ENCODE results near the gene XAGE2. TPM values are rescaled to one million over a fixed set of nuclear protein-coding genes. Genes with fewer than 3 reads are reported as not detected.

XAGE2 gene
- total and polyA plus RNA-seq, 2 of the 4 experiments (the other 2 are of a cell fraction): not detected

- Histone ChIP-seq H3K4me1 (ENCODE audit: control insufficient read depth, insufficient read depth, low read length) (no peaks in the 10 kb centered on the region), H3K79me1 (ENCODE audit: low read depth in 1 of 2, low read length in 2 of 2) (no peaks in the 10 kb centered on the region), H3K14ac (replicated peaks; ENCODE audit: low read depth, low read length) (no peak overlapping the region), H3K18ac (ENCODE audit: low read depth, low read length) (no peak overlapping the region), H3K9me3 (ENCODE audit: control insufficient read depth, insufficient read depth, low read length) (no peaks in the 10 kb centered on the region), H2AFZ (replicated peaks; ENCODE audit: low read length, poor library complexity) (no peak overlapping the region), H4K91ac (ENCODE audit: insufficient read depth, low read depth, low read length) (no peak overlapping the region), H2BK20ac (ENCODE audit: low read depth, low read length) (no peak overlapping the region), H2BK15ac (ENCODE audit: low read depth, low read length) (no peak overlapping the region), H3K36me3 (ENCODE audit: control insufficient read depth, insufficient read depth, low read length) (no peaks in the 10 kb centered on the region), H2AK9ac (replicated peaks; ENCODE audit: low read depth, low read length, poor library complexity) (no peak overlapping the region), H2BK120ac (ENCODE audit: low read depth, low read length) (no peak overlapping the region), H3K27me3 (ENCODE audit: control insufficient read depth, insufficient read depth, low read length) (peaks cover 10% of the 10 kb centered on the region), H3K4me2 (ENCODE audit: low read depth, low read length) (no peak overlapping the region), H3K23ac (ENCODE audit: low read depth, low read length) (no peak overlapping the region), H3K56ac (ENCODE audit: extremely low read depth, insufficient read depth, low read length) (no peak overlapping the region), H4K20me1 (ENCODE audit: insufficient read depth, low read length) (no peaks in the 10 kb centered on the region), H3K27ac (ENCODE audit: insufficient read depth, low read length) (no peak overlapping the region), H3K4me3 (ENCODE audit: insufficient read depth, low read depth, low read length) (no peak overlapping the region), H4K5ac (ENCODE audit: low read depth, low read length) (no peak overlapping the region), H2BK5ac (ENCODE audit: low read depth, low read length, poor library complexity, severe bottlenecking) (no peak overlapping the region), H3K4ac (ENCODE audit: low read depth, low read length) (no peak overlapping the region), H2AK5ac (ENCODE audit: low read depth, low read length) (no peak overlapping the region), H3K9me1 (ENCODE audit: insufficient read depth, low read length) (no peaks in the 10 kb centered on the region), H4K8ac (ENCODE audit: low read depth in 2 of 2, low read length in 2 of 2) (no peak overlapping the region), H3K9ac (ENCODE audit: low read depth, low read length) (no peak overlapping the region)
- dilution Hi-C loops (cut with HindIII; ENCODE audit: low sequenced_read_pairs, unreplicated experiment) (no loop called here), in situ Hi-C loops (cut with MboI; ENCODE audit: low sequenced_read_pairs) (no loop called here), intact Hi-C loops (cut with micrococcal nuclease) (no loop called here)
- ATAC-seq (ENCODE audit: low read depth) (no peak), DNase-seq (no peak)
- no CpG with 5 or more reads among the region's 8 CpGs for WGBS, 2 experiments (ENCODE audit: extremely low coverage in 2 of 2, insufficient read length in 1 of 2)
- BruUV-seq (replicated peaks): no TSS peak
- POLR2A ChIA-PET (ENCODE audit: unreplicated experiment): no interaction called here
- TF ChIP-seq MAZ (IDR thresholded peaks at IDR 0.05; ENCODE audit: borderline replicate concordance, low read depth, low read length) (no peak), CEBPB (IDR thresholded peaks at IDR 0.05; ENCODE audit: low read depth, low read length) (no peak), BHLHE40 (IDR thresholded peaks at IDR 0.05; ENCODE audit: low read depth, low read length) (no peak), RCOR1 (IDR thresholded peaks at IDR 0.05; ENCODE audit: insufficient replicate concordance, low read length) (no peak), FOS (IDR thresholded peaks at IDR 0.05; ENCODE audit: low read depth, low read length) (no peak), POLR2A (IDR thresholded peaks at IDR 0.05; ENCODE audit: low read depth, low read length) (no peak), MXI1 (IDR thresholded peaks at IDR 0.05; ENCODE audit: borderline replicate concordance, low read depth, low read length) (no peak), NFE2L2 (IDR thresholded peaks at IDR 0.05; ENCODE audit: low read depth, low read length) (no peak), CTCF (conservative IDR thresholded peaks at IDR 0.05; ENCODE audit: low read depth, low read length) (no peak), RFX5 (IDR thresholded peaks at IDR 0.05; ENCODE audit: low read depth, low read length) (no peak), SMC3 (IDR thresholded peaks at IDR 0.05; ENCODE audit: low read depth, low read length) (no peak)
- CTCF ChIA-PET: no interaction called here
Observed at GRCh38 chrX:52410439-52411394, 41.9 kb downstream of the XAGE2 start.

Measured in IMR-90 (cell line).